ENCODE data around the gene PIGC.

Gene PIGC

GRCh38 chr1:172443666-172444453 is at the start of gene PIGC:
Gene PIGC, minus strand, starts transcription at chr1:172444069. Its CDS starts 1,447 bp downstream, at chr1:172442622.
- peak; percentile 70 for DNase-seq (ENCODE audit: low read depth, low spot score)

DNA sequence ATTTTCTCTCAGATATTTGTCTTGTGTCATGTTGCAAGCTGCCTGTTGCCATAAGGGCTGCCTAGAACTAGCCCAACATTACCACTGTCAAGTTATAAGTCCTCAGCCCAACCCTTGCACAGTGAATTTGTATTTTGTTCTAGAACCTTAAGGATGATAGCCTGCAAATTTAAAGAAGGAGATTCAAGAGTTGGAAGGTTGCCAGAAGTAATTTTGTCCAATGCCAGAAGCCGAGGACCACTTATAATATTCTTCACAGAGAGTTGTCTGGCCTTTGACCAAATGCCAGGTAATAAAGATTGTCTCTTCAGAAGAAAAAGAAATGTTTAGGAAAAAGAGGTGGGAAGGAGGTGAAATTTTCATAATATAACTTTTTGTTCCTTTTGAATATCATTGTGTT is 48.6 kb upstream of the PIGC start:
- DNase-seq (ENCODE audit: low read depth, low spot score): no peak

GRCh38 chr1:172489847-172490246 is 46.0 kb upstream of the PIGC start:
- DNase-seq (ENCODE audit: low read depth, low spot score): no peak

GRCh38 chr1:172488393-172488792 is 44.5 kb upstream of the PIGC start:
- no peak for DNase-seq (ENCODE audit: low read depth, low spot score)

DNA sequence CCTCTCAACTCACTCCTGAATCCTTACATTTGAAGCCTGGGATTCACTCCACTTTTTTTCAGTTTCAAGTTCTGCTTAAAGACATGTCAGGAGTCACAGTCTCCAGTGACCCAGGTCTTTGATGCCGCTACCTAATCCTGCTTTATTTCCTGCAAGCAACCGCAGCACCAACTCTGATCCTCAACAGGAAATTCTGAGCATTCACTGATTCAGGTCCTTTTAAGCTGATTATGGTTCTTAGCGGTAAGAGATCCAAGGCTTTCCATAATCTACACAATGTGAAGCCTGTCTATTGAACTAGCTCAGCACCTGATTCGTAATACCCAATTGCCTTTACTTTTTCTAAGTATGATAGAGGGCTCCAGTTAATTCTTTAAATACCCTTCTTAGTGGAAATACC is 43.7 kb upstream of the PIGC start:
- DNase-seq (ENCODE audit: low read depth, low spot score): no peak

- no peak for DNase-seq (ENCODE audit: low read depth, low spot score)
Observed at GRCh38 chr1:172486805-172487454, 43.1 kb upstream of the PIGC start.

- no peak for DNase-seq (ENCODE audit: low read depth, low spot score)
Observed at GRCh38 chr1:172485626-172486025, 41.8 kb upstream of the PIGC start.

DNA sequence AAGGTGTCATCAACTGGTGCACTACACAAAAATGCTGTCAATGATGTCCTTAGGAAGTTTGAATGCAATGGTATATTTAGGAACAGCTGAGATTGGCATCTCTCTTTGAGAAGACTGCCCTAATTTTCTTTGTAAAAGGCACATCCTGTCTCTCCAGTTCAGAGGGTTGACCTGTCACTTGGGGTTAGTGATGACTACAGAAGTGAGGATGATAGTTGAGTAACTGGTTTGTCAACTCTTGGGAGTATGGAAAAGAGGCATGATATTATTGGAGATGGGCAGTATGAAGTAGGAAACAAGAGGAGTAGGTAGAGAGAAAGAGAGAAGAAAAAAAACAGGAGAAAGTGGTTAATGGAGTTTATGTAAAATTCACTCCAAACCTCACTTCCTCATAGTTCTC is 40.4 kb upstream of the PIGC start:
- no peak for DNase-seq (ENCODE audit: low read depth, low spot score)

DNA sequence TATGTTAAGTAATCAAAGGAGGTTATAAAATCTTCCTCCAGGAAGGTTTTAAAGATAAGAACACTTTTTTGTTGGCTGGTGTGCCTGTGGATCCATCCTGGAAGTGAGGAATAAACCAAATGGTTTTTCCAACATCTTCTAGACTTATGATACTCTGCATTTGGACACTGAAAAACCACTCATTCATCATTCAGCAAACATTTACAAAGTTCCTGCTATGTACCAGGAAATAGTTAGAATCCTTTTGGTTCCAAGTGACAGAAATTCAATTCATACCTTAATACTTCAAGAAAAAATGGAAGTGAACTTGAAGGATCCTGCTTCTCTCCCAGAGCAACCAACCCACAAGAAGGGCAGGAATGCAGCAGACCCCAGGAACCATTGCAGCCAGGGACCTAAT is 39.6 kb upstream of the PIGC start:
- DNase-seq (ENCODE audit: low read depth, low spot score): no peak

DNA sequence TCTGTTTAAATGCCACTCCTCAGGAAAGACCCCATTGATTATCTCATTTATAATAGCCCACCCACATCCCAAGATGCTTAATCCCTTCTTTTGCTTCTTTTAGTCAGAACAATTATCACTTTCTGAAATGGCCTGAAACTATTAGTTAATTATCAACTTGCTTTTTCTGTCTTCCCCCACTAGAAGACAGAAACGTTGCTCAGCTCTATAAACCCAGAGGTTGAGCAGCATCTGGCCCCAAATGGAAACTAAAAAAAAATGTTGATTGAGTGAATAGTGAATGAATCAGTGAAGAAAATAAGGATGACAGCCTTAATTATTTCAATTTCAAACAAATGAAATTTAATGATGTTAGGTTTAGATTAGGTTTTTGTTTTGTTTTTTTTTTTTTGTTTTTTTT is 38.2 kb upstream of the PIGC start:
- no peak for DNase-seq (ENCODE audit: low read depth, low spot score)

DNA sequence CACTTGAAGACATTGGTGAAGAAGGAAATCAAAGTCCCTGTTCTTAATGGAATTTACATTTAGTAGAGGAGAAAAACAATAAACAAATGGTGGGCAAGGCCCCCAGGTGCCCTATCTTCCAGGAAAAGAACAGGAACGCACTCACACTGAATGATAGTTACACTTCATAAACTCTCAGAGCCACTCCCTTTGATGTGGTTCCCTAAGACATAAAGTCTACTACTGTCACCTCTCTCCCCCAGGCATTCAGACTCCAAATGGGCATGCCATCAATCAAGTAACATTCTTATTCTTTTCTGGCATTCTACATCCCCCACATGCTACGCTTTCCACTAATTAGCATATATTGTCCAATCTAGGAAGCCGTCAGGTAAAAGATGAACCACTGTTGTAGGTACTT is 36.6 kb upstream of the PIGC start:
- no peak for DNase-seq (ENCODE audit: low read depth, low spot score)

DNA sequence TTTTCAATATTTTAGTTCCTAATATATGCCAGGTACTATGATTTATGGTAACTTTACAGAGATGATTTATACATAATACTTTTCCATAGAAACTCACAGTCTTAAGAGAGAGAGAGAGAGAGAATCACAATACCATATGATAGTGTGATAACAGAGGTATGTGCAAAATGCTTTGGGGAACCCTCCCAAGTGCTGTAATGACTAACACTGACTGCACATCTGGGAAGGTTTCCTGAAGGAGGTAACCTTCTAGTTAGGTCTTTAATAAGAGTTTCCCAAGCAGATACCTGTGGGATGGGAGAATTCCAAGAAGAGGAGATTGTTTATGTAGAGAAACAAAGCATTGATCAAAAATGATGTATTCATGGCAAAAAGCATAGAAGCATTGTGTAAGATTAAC is 34.6 kb upstream of the PIGC start:
- no peak for DNase-seq (ENCODE audit: low read depth, low spot score)

GRCh38 chr1:172477741-172478140 is 33.9 kb upstream of the PIGC start:
- DNase-seq (ENCODE audit: low read depth, low spot score): no peak

- DNase-seq (ENCODE audit: low read depth, low spot score): no peak
Observed at GRCh38 chr1:172477216-172477615, 33.3 kb upstream of the PIGC start.

- DNase-seq (ENCODE audit: low read depth, low spot score): no peak
Observed at GRCh38 chr1:172476218-172476811, 32.4 kb upstream of the PIGC start.

DNA sequence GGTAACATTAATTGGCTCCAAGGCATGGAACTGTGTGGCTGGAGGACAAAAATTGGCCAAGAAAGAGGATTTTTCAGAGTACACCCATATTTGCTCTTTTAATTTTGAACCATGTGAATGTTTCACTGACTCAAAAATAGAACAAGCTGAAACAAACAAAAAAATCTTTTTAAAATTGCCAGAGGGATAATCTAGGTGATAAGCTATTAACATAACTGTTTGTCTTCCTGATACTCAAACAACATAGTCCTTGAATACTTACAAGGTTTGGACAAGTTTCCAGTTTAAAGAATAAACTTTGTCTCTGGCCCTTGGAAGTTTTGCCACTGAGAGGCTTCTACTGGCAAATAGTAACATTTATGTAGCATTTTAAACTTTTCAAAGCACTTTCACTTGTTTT is 30.0 kb upstream of the PIGC start:
- no peak for DNase-seq (ENCODE audit: low read depth, low spot score)

DNA sequence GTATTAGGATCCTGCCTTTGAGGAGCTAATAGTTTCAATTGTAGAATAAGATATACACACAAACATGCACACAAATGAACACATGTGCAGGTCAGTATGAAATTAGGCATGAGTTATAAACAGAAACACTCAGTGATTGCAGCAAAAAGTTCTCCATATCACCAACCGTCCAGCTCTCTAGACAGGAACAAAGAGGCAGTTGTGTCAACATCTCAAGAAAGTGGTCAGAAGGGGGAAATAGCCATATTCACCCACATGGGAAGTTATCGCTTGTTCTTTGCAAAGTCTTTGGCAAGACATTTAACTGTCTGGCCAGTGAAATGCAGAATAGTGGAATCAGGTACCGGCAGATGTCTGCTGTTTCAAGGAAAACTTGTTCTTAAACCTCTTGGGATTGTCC is 29.4 kb upstream of the PIGC start:
- no peak for DNase-seq (ENCODE audit: low read depth, low spot score)

DNA sequence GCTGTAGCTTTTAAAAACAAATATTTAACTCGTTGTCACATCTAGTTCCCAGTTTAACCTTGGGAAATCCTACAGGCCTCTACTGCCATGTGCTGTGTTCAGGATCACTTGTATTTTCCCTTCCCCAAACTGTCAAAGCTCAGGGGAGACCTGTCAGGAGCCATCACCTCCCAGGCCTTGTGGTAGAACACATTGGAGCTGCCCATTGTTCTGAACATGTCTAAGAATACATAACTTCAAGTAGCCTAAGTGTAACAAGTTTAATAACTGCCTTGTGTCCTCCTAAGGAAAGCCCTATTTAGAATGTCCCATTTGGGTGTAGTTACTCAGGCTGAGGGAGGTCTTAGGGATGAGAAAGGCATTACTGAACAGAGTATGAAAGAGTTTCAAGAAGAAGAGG is 28.6 kb upstream of the PIGC start:
- no peak for DNase-seq (ENCODE audit: low read depth, low spot score)

DNA sequence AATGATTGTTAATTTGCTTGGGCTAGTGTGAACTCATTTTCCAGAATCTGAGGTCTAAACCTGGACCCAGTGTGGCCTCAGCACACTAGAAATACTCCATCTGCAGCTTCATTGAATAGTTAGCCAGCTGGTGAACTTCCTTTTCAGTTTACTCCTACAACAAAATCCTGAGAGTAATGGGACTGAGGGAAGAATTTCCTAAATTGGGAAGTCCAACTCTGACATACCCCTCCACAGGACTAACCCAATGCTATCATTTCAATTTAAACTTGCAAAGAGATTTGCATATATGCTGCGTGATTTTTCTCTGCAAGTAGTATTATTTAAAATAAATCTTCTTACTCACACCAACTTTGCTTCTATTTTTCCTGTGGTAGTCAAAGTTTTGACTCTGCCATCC is 27.8 kb upstream of the PIGC start:
- DNase-seq (ENCODE audit: low read depth, low spot score): no peak

DNA sequence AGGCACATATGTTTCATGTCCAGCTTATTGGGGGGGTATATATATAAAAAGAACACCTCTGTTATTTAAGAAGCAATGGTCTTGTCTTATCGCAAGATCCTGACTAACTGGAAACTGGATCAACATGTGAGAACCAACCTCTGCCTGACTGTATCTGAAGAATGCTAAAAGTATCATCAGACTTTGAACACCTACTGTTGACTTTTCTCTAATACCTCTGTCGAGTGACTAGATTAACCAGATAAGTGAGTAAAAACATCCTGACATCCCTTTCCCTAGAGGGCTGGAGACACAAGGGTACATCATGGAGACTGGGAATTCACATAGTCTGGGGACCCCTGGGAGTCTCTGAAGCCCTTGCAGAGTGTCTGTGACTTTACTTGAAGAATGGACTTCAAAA is 26.3 kb upstream of the PIGC start:
- no peak for DNase-seq (ENCODE audit: low read depth, low spot score)

DNA sequence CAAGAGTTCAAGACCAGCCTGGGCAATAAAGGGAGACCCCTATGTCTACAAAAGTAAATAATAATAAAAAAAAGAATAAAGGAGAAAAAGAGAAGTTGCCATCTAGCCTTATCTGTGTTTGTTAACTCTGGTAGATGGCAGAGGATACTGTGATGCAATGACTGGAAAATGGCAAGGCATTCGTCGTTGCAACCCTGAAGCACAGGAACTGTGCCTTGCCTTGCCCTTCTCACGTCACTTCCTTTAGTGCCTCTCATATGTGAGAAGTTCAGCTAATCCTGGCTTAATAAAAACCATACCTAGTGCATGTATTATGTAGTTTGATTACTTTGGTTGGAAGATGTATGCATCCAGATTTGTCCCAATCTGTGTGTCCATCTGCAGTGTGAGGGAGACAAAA is 25.8 kb upstream of the PIGC start:
- DNase-seq (ENCODE audit: low read depth, low spot score): no peak

DNA sequence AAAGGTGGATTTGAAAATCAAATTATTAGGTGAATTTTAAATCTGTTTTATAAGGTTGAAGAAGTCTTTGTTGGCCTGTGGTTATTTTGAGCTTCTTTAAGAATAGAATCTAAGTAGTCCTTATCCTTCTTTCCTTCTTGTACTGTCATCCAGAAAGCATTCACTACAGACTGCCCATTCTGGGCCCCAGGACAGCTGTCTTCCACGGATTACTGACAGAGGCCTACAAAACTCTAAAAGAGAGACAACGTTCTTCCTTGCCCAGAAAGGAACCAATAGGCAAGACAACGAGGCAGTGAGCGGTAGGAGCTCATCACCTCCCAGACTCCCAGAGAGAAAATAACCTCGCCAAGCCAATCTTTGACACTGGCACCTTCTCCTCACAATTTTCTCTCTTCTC is 24.4 kb upstream of the PIGC start:
- DNase-seq (ENCODE audit: low read depth, low spot score): no peak

- DNase-seq (ENCODE audit: low read depth, low spot score): no peak
Observed at GRCh38 chr1:172467446-172467845, 23.6 kb upstream of the PIGC start.

All from iPS DF 19.7 (cell line).